NOMO-1 treated with DMSO at 0.1 percent for 48 hours (cell line): ENCODE results near the gene RAD23A.

Experiments
- DNase-seq: peaks from one replicate; lab custom pipeline; 2025; ENCODE audit not compliant: unreplicated experiment; lab: John Stamatoyannopoulos, UW

Gene RAD23A

GRCh38 chr19:12984143-12984627 is 38.5 kb downstream of the RAD23A start:
- DNase-seq = no peak

GRCh38 chr19:12984683-12985048 is 39.0 kb downstream of the RAD23A start:
- no peak for DNase-seq

GRCh38 chr19:12985049-12985776 is 39.6 kb downstream of the RAD23A start:
- DNase-seq = peak; percentile 13

- no peak for DNase-seq
Observed at GRCh38 chr19:12986726-12987125, 41.1 kb downstream of the RAD23A start.

DNA sequence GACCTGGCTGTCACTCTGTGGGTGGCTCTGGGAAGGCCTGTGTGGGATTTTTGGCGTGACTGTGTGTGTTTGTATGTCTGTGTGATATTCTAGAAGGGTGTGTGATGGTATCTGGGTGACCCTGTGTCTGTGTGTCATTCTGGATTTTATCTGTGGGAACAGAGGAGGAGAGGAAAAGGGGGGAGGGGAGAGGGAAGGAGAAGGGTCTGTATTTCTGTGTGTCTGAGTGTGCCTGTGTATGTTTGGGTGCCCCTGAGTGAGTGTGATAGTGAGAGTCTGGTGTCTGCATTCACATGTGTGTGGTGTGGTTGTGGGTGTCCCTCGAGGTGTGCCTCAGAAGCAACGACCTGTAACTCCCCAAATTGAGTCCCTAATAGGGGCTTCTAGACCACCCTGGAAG is 41.5 kb downstream of the RAD23A start:
- no peak for DNase-seq

DNA sequence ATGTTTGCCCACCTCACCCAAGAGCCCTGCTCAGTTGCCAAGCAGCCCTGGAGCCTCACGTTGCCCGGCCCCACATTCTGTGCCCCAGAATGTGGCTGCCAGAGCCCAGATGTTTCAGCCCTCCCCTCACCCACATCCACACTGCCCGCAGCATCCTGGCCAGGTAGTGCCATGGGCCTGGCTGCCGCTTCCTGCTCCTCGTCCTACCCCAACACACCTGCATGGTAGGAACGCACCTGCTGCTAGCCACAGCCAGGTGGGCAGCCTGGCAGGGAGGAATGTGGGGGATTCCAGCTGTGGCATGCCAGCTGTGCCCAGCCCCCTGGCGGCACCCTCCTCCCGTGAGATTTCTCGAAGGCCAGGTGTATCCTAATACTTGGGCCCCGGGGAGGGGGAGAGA is 42.1 kb downstream of the RAD23A start:
- DNase-seq = no peak

DNA sequence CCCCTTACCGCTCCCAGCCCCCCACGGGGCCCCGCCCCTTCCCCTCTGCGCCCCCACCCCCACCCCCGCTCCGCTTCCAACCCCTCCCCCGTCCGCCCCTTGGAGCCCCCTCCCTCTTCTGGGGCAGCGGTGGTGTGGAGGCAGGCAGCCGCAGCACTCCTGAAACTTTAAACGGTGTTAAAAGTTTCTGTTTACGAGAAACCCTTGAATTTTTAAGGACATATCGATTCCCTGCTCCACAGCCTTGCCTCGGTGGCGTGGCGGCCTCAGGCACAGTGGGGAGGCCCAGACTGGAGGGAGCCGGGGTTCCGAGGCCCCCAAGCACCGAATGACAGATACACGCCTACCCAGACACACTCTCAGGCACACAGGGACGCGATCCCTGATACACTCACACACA is 44.8 kb downstream of the RAD23A start:
- no peak for DNase-seq

GRCh38 chr19:12990853-12991252 is 45.2 kb downstream of the RAD23A start:
- DNase-seq = no peak

GRCh38 chr19:12991296-12991695 is 45.6 kb downstream of the RAD23A start:
- no peak for DNase-seq

GRCh38 chr19:12992729-12993128 is 47.1 kb downstream of the RAD23A start:
- no peak for DNase-seq

GRCh38 chr19:12993562-12993961 is 47.9 kb downstream of the RAD23A start:
- no peak for DNase-seq

DNA sequence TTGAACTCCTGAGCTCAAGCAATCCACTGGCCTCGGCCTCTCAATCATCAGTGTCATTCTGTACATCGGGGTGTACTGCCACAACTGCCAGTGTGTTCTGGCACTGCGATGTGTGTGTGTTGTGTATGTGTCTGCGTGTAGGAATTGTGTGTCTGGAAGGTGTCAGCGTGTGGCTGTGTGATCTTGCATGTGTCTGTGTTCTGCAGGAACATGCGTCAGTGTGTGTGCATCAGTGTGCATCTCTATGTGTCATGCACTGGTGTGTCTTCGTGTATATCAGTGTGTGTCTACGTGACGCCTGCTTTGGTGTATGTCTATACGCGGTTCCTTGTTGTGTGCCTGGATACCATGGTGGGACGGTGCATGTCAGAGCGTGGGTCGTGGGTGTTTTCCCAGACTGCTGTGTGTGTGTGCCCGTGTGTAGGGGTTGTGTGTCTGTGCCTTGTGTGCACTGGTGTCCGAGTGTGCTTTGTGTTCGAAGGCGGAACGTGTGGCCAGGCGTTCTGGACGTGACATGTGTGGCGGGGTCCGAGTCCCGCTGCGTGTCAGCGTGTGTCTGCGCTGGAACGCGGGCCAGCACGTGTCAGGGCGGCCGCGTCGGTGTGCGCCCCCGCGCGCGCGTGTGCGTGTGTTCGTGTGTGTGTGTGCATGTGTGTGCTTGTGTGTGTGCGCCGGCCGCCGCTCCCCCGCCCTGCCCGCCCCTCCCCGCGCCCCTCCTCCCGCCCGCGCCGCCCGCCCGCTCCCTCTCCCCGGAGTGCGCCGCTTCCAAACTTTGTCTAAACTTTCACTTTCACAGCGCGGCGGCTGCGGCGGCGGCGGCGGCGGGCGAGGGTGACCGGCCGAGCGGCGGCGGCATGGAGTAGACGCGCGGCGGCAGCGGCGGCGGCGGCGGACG is 49.3 kb downstream of the RAD23A start, which contains the start of gene NFIX:
Gene NFIX, plus strand, starts transcription at position 775 of the 895 bp plus-strand sequence. CDS start 363 bp downstream, outside the sequence.
- DNase-seq = peak; percentile 61

- no peak for DNase-seq
Observed at GRCh38 chr19:12995596-12996405, 50.1 kb downstream of the RAD23A start.

- DNase-seq = no peak
Observed at GRCh38 chr19:12996406-12997094, 50.9 kb downstream of the RAD23A start.

GRCh38 chr19:12997179-12997966 is 51.7 kb downstream of the RAD23A start:
- no peak for DNase-seq

- DNase-seq = no peak
Observed at GRCh38 chr19:12997967-12998940, 52.6 kb downstream of the RAD23A start.

DNA sequence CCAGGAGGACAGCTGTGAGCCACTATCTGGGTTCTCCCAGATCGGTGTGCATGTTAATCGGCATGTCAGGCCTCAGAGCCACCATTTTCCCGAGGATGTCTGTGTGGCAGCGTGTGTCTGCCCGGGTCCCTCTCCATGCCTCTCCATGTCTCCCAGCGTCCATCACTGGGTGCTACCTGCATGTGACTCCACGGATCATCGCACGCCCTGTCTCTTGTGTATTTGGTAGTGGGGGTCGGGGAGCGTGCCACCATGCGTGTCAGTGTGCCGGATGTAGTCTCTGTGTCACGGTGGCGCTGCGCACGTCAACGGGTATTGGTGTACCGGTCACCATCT is 55.5 kb downstream of the RAD23A start:
- no peak for DNase-seq

- no peak for DNase-seq
Observed at GRCh38 chr19:13001502-13002165, 56.0 kb downstream of the RAD23A start.
